SU-DHL-6 (cell line): Measurements from ENCODE around the gene PASK.

Experiments
- H2AFZ ChIP-seq: fragments of 200-600 bp; sonication (generic); 2 replicates; pipeline ENCODE4 v1.6.1; 2014; ENCODE audit warnings: low read depth, mild to moderate bottlenecking, moderate library complexity, mixed read lengths, antibody characterized with exemption, low read length; ENCODE audit not compliant: severe bottlenecking
- H3F3A ChIP-seq: fragments of 200-600 bp; shearing (Covaris generic); 2 replicates; pipeline ENCODE4 v1.6.0; 2016; ENCODE audit warnings: antibody characterized with exemption, mild to moderate bottlenecking; ENCODE audit not compliant: insufficient read depth
- H3K27ac ChIP-seq: fragments of 200-600 bp; sonication (generic); 2 replicates; pipeline ENCODE4 v1.5.1; 2016; ENCODE audit warnings: low read depth, mild to moderate bottlenecking, low read length, moderate library complexity, mixed read lengths
- H3K27me3 ChIP-seq: fragments of 200-600 bp; sonication (generic), shearing (Covaris generic); 2 replicates; pipeline ENCODE4 v1.6.0; 2014; ENCODE audit warnings: mild to moderate bottlenecking, low read length
- H3K36me3 ChIP-seq: fragments of 200-600 bp; sonication (generic); 2 replicates; pipeline ENCODE4 v1.6.1; 2014; ENCODE audit warnings: mild to moderate bottlenecking, low read length, mixed read lengths
- H3K4me2 ChIP-seq: fragments of 300-600, 200-600 bp; shearing (Covaris generic), sonication (generic); 2 replicates; pipeline ENCODE4 v1.6.0; 2014; ENCODE audit warnings: low read length, low read depth, mild to moderate bottlenecking; ENCODE audit not compliant: poor library complexity, severe bottlenecking
- H3K4me3 ChIP-seq: fragments of 200-600 bp; sonication (generic); 2 replicates; pipeline ENCODE4 v1.5.1; 2014; ENCODE audit warnings: antibody characterized with exemption, low read length, mild to moderate bottlenecking, mixed read lengths; ENCODE audit not compliant: insufficient read depth, poor library complexity, severe bottlenecking
- H3K79me2 ChIP-seq: fragments of 200-600 bp; sonication (generic); 2 replicates; pipeline ENCODE4 v1.6.1; 2014; ENCODE audit warnings: mild to moderate bottlenecking, low read length, moderate library complexity; ENCODE audit not compliant: insufficient read depth
- H3K9ac ChIP-seq: fragments of 200-600 bp; sonication (generic); 2 replicates; pipeline ENCODE4 v1.7.0; 2014; ENCODE audit warnings: mild to moderate bottlenecking, low read length
- H3K9me2 ChIP-seq: fragments of 200-600 bp; sonication (generic); replicated peaks from 2 replicates; pipeline ENCODE4 v1.6.1; 2014; ENCODE audit warnings: low read length; ENCODE audit not compliant: insufficient read depth
- H3K9me3 ChIP-seq: fragments of 200-600 bp; sonication (generic); 2 replicates; pipeline ENCODE4 v1.6.1; 2014; ENCODE audit warnings: low read length, mixed read lengths; ENCODE audit not compliant: insufficient read depth
- H4K20me1 ChIP-seq: fragments of 200-600 bp; sonication (generic); 2 replicates; pipeline ENCODE4 v1.6.1; 2014; ENCODE audit warnings: low read depth, mild to moderate bottlenecking, antibody characterized with exemption, low read length, moderate library complexity, mixed read lengths
- EZH2phosphoT487 ChIP-seq: fragments of 200-600 bp; sonication (generic), shearing (Covaris generic); conservative IDR thresholded peaks from 2 replicates; pipeline ENCODE4 v1.6.1; 2018; ENCODE audit warnings: mild to moderate bottlenecking, antibody characterized with exemption, low read length, moderate library complexity, mixed read lengths
- TF ChIP-seq, protein P1 (sequence below): fragments of 200-600 bp; sonication (generic); IDR thresholded peaks from one replicate; pipeline ENCODE4 v1.5.1; 2017; ENCODE audit warnings: antibody characterized with exemption, mild to moderate bottlenecking, low read length, moderate library complexity; ENCODE audit not compliant: insufficient read depth, poor library complexity, severe bottlenecking

Gene PASK

DNA sequence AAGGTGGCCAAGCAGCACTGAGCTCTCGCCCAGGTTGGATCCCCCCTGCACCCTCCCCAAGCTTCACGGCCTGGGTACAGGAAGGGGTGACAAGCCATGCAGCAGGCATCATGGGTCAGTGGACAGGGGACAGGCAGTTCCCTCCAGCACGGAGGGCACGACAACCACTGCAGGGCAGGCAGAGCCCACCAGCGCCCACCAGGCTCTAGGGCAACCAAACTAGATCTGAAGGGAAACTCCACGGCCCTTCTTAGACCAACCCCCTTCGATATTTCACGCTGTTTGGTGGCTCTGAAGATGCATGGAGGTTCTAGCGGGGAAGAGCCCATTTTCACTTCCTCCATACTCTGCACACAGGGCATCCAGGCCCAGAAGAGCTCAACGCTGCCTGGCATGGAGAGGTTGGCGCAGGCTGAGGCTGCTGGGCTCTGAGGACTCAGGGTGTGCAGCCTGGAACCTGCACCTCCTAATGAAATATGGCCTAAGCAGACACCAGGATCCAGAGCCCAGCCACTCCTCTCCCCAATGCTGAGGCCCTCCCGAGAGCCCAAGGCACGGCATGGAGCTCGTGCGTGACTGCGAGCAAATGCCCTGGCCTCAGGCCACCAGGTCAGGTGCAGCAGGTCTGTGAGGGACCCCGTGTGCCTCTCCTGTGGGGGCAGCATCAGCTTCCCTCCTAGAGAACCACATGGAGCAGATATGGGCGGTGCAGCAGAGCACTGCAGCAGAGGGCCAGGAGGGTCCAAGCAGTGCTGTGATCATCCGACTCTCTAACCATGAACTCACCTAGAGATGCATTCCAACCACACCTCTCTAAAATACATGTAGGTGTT is 38.4 kb downstream of the PASK start:
- Histone ChIP-seq H3K4me3 (no peak overlapping the region), H3K27ac (no peak overlapping the region), H3K36me3 (peaks cover 3% of the 10 kb centered on the region; the same call in 1 of the 2 replicates), H3K27me3 (no peaks in the 10 kb centered on the region), H3F3A (no peaks in the 10 kb centered on the region), H4K20me1 (no peaks in the 10 kb centered on the region), H3K9ac (no peak overlapping the region), H2AFZ (no peak overlapping the region), H3K4me2 (no peak overlapping the region), H3K9me2 (no peaks in the 10 kb centered on the region), H3K9me3 (no peaks in the 10 kb centered on the region), H3K79me2 (no peaks in the 10 kb centered on the region)
- TF ChIP-seq, protein P1, sequence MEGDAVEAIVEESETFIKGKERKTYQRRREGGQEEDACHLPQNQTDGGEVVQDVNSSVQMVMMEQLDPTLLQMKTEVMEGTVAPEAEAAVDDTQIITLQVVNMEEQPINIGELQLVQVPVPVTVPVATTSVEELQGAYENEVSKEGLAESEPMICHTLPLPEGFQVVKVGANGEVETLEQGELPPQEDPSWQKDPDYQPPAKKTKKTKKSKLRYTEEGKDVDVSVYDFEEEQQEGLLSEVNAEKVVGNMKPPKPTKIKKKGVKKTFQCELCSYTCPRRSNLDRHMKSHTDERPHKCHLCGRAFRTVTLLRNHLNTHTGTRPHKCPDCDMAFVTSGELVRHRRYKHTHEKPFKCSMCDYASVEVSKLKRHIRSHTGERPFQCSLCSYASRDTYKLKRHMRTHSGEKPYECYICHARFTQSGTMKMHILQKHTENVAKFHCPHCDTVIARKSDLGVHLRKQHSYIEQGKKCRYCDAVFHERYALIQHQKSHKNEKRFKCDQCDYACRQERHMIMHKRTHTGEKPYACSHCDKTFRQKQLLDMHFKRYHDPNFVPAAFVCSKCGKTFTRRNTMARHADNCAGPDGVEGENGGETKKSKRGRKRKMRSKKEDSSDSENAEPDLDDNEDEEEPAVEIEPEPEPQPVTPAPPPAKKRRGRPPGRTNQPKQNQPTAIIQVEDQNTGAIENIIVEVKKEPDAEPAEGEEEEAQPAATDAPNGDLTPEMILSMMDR: no peak
- TF ChIP-seq EZH2phosphoT487: no peak

DNA sequence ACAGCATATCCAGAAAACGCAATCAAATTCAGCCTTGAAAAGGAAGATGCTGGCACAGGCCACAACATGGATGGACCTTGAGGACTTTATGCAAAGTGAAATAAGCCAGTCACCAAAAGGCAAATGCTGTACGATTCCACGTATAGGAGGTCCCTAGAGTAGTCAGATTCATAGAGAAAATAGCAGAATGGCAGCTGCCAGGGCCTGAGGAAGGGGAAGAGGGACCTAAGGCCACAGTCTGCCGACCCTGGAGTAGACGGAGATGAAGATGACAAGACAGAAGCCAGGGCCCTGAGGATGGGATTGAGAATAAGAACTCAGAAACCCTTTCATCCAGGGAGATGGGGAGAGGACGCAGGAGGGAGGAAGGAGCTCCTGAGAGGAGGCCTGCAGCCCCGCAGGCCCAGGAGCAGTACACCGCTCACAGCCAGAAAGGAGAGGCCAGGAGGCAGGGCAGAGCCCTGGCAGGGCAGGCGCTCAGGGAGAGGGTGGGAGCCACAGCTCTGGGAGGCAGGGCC is 39.1 kb downstream of the PASK start:
- Histone ChIP-seq H3K4me3 (no peak overlapping the region), H3K79me2 (no peaks in the 10 kb centered on the region), H3K36me3 (peaks cover 3% of the 10 kb centered on the region; the same call in 1 of the 2 replicates), H2AFZ (no peak overlapping the region), H4K20me1 (no peaks in the 10 kb centered on the region), H3K4me2 (no peak overlapping the region), H3K9me2 (no peaks in the 10 kb centered on the region), H3K27ac (no peak overlapping the region), H3F3A (no peaks in the 10 kb centered on the region; the same call in 1 of the 2 replicates), H3K27me3 (no peaks in the 10 kb centered on the region), H3K9ac (no peak overlapping the region), H3K9me3 (no peaks in the 10 kb centered on the region)
- TF ChIP-seq EZH2phosphoT487: no peak
- TF ChIP-seq, protein P1: no peak

DNA sequence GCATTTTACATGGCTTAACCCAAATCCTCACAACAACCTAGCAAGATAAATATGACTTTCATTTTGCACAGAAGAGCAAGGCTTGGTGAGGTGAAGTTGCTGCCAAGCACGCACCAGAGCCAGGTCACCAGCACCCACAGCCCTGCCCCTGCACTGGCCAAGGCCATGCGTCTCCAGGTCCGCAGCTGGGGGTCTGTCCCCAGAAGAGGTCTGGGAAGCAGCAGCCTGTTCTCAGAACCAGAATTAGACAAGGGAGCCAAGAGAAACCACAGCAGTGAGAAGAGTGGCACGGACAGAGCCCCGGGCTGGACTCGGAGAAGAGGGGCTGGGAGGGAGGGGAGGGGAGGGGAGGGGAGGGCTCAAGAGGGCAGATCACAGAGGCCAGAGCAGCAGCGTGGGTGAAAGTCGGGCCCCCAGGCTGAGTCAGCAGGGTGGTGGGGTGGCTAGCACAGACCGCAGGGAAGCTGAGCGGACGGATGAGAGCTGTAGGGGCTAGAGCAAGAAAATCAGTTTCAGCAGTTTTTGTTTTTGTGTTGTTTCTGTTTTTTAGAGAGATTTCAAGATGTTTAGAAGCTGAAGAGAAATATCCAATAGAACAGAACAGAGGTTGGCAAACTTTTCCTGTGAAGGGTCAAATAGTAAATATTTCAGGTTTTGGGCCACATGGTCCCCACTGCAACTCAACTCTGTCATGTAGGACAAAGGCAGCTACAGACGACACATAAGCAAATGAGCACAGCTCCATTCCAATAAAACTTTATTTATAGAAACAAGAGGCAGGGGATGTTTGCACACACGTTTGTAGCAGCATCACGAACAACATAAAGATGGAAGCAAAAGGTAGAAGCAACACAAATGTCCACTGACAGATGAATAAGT is 39.8 kb downstream of the PASK start:
- Histone ChIP-seq H3K27me3 (no peaks in the 10 kb centered on the region), H3F3A (no peaks in the 10 kb centered on the region; the same call in 1 of the 2 replicates), H3K9me3 (no peaks in the 10 kb centered on the region), H3K9me2 (no peaks in the 10 kb centered on the region), H3K4me3 (no peak overlapping the region), H3K9ac (no peak overlapping the region), H3K36me3 (peaks cover 3% of the 10 kb centered on the region; the same call in 1 of the 2 replicates), H2AFZ (no peak overlapping the region), H3K4me2 (no peak overlapping the region), H3K79me2 (no peaks in the 10 kb centered on the region), H4K20me1 (no peaks in the 10 kb centered on the region), H3K27ac (no peak overlapping the region)
- no peak for TF ChIP-seq EZH2phosphoT487
- TF ChIP-seq, protein P1: no peak
